ENCODE data around the gene HPD. TPM values are rescaled to one million over a fixed set of nuclear protein-coding genes. Genes with fewer than 3 reads are reported as not detected.
"Not testable (repeated sequence)": the region's sequence is repeated elsewhere in the genome, so short reads cannot be mapped to it uniquely, and the experiment has no call there.

The HPD gene
- total RNA-seq, 2 experiments from 2014 or later, result not detected

- Histone ChIP-seq H3K9me2 (ENCODE audit: insufficient read depth, low read length) (no peaks in the 10 kb centered on the region), H2AFZ (ENCODE audit: low read length) (no peak overlapping the region), H3K4me1 (ENCODE audit: insufficient read depth, low read length, poor library complexity, severe bottlenecking) (peaks cover 20% of the 10 kb centered on the region), H3K4me3 (ENCODE audit: low read depth, low read length, poor library complexity, severe bottlenecking) (no peak overlapping the region), H3K27ac (ENCODE audit: low read depth, low read length, poor library complexity, severe bottlenecking) (no peak overlapping the region), H3K9me3 (ENCODE audit: low read length) (no peaks in the 10 kb centered on the region), H3K4me2 (ENCODE audit: low read length) (no peak overlapping the region), H3K36me3 (ENCODE audit: insufficient read depth, low read length) (no peaks in the 10 kb centered on the region), H4K20me1 (ENCODE audit: insufficient read depth, low read length) (no peaks in the 10 kb centered on the region), H3K79me2 (ENCODE audit: insufficient read depth, low read depth, low read length) (no peaks in the 10 kb centered on the region)
- CTCF ChIA-PET (ENCODE audit: unreplicated experiment), result no interaction called here
- intact Hi-C loops (cut with micrococcal nuclease; ENCODE audit: unreplicated experiment), result no loop called here
- no peak for DNase-seq (ENCODE audit: low spot score)
- TF ChIP-seq, protein P1, sequence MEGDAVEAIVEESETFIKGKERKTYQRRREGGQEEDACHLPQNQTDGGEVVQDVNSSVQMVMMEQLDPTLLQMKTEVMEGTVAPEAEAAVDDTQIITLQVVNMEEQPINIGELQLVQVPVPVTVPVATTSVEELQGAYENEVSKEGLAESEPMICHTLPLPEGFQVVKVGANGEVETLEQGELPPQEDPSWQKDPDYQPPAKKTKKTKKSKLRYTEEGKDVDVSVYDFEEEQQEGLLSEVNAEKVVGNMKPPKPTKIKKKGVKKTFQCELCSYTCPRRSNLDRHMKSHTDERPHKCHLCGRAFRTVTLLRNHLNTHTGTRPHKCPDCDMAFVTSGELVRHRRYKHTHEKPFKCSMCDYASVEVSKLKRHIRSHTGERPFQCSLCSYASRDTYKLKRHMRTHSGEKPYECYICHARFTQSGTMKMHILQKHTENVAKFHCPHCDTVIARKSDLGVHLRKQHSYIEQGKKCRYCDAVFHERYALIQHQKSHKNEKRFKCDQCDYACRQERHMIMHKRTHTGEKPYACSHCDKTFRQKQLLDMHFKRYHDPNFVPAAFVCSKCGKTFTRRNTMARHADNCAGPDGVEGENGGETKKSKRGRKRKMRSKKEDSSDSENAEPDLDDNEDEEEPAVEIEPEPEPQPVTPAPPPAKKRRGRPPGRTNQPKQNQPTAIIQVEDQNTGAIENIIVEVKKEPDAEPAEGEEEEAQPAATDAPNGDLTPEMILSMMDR (conservative IDR thresholded peaks at IDR 0.05; ENCODE audit: low read length), result no peak
- no peak for TF ChIP-seq EZH2phosphoT487 (IDR thresholded peaks at IDR 0.05; ENCODE audit: borderline replicate concordance, low read depth, low read length)
- BruUV-seq (replicated peaks), result no TSS peak
- POLR2A ChIA-PET, result no interaction called here
Observed at GRCh38 chr12:121858318-121858661, 369 bp downstream of the HPD start.

DNA sequence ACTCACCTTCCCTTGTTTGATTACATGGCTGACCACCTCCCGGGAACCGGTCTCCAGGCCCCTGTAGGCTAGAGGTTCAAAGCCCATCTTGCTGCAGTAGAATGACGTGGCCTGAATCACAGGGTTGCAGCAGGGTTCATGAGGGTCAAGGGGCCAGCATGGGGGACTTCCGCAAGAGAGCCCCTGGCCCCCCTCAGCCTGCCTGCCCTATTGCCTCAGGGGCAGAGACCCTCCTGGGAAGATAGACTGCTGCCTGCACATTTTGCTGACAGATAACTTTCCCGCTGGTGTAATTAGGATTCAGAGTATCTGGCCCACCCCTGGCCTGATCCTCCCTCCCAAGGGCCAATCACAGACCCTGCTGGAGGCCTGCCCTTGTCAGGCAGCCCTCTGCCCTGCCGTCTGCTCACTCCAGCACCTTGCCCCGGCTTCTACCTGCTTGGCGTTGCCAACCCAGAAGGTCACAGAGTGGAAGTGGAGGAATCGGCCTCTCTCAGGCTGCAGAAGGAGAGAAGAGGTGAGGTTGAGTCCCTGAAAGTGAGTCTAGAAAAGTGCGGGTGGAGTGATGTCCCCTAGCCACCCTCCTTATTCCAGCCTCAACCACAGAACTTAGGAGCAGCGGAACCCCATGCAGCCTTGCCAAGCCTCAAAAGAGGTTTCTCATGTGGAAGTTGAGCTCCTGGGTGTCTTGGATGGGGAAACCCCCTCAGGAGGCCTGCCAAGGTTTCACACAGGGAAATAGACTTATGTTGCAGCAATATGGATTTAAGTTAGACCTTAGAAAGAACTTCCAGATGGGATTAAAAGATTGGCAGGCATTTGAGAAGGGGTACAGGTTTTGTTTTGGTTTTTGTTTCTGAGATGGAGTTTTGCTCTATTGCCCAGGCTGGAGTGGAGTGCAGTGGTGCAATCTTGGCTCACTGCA is 1.1 kb downstream of the HPD start:
- Histone ChIP-seq H3K79me2 (ENCODE audit: insufficient read depth, low read depth, low read length) (no peaks in the 10 kb centered on the region), H3K27ac (ENCODE audit: low read depth, low read length, poor library complexity, severe bottlenecking) (no peak overlapping the region), H4K20me1 (ENCODE audit: insufficient read depth, low read length) (no peaks in the 10 kb centered on the region), H2AFZ (ENCODE audit: low read length) (no peak overlapping the region), H3K36me3 (ENCODE audit: insufficient read depth, low read length) (no peaks in the 10 kb centered on the region), H3K4me2 (ENCODE audit: low read length) (no peak overlapping the region), H3K9me3 (ENCODE audit: low read length) (no peaks in the 10 kb centered on the region), H3K9me2 (ENCODE audit: insufficient read depth, low read length) (no peaks in the 10 kb centered on the region), H3K4me3 (ENCODE audit: low read depth, low read length, poor library complexity, severe bottlenecking) (no peak overlapping the region), H3K4me1 (ENCODE audit: insufficient read depth, low read length, poor library complexity, severe bottlenecking) (peaks cover 20% of the 10 kb centered on the region)
- TF ChIP-seq, protein P1 (conservative IDR thresholded peaks at IDR 0.05; ENCODE audit: low read length), result no peak
- TF ChIP-seq EZH2phosphoT487 (IDR thresholded peaks at IDR 0.05; ENCODE audit: borderline replicate concordance, low read depth, low read length), result no peak
- ChIA-PET POLR2A (interaction anchor here (1.0 kb wide), 1 partner anchor 61 kb away, joined by 3 read pairs; no protein-coding TSS in a partner anchor), CTCF (ENCODE audit: unreplicated experiment) (no interaction called here)
- BruUV-seq (replicated peaks), result no TSS peak
- DNase-seq (ENCODE audit: low spot score), result no peak
- intact Hi-C loops (cut with micrococcal nuclease; ENCODE audit: unreplicated experiment), result no loop called here

GRCh38 chr12:121852392-121852791 is 6.3 kb downstream of the HPD start:
- H3K4me3 ChIP-seq (ENCODE audit: low read depth, low read length, poor library complexity, severe bottlenecking); CTCF ChIA-PET (ENCODE audit: unreplicated experiment); H3K4me2 ChIP-seq (ENCODE audit: low read length); H3K9me3 ChIP-seq (ENCODE audit: low read length); intact Hi-C loops (cut with micrococcal nuclease; ENCODE audit: unreplicated experiment); H3K36me3 ChIP-seq (ENCODE audit: insufficient read depth, low read length); H3K27ac ChIP-seq (ENCODE audit: low read depth, low read length, poor library complexity, severe bottlenecking); H4K20me1 ChIP-seq (ENCODE audit: insufficient read depth, low read length); H3K79me2 ChIP-seq (ENCODE audit: insufficient read depth, low read depth, low read length); BruUV-seq (replicated peaks); H2AFZ ChIP-seq (ENCODE audit: low read length); DNase-seq (ENCODE audit: low spot score); H3K9me2 ChIP-seq (ENCODE audit: insufficient read depth, low read length); POLR2A ChIA-PET: not testable (repeated sequence)
- peaks cover 20% of the 10 kb centered on the region for H3K4me1 ChIP-seq (ENCODE audit: insufficient read depth, low read length, poor library complexity, severe bottlenecking)
